Measurements from ENCODE around the gene AGPAT2.

GRCh38 chr9:136627703-136628102 is 59.6 kb downstream of the AGPAT2 start:
- TF ChIP-seq, protein P1, sequence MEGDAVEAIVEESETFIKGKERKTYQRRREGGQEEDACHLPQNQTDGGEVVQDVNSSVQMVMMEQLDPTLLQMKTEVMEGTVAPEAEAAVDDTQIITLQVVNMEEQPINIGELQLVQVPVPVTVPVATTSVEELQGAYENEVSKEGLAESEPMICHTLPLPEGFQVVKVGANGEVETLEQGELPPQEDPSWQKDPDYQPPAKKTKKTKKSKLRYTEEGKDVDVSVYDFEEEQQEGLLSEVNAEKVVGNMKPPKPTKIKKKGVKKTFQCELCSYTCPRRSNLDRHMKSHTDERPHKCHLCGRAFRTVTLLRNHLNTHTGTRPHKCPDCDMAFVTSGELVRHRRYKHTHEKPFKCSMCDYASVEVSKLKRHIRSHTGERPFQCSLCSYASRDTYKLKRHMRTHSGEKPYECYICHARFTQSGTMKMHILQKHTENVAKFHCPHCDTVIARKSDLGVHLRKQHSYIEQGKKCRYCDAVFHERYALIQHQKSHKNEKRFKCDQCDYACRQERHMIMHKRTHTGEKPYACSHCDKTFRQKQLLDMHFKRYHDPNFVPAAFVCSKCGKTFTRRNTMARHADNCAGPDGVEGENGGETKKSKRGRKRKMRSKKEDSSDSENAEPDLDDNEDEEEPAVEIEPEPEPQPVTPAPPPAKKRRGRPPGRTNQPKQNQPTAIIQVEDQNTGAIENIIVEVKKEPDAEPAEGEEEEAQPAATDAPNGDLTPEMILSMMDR (IDR thresholded peaks at IDR 0.05; ENCODE audit: poor library complexity): no peak
- no peak for TF ChIP-seq EZH2 (IDR thresholded peaks at IDR 0.05; ENCODE audit: borderline replicate concordance)
